ENCODE measurements around the gene DDX10. TPM values are rescaled to one million over a fixed set of nuclear protein-coding genes. Genes with fewer than 3 reads are reported as not detected.

Gene DDX10
- total and polyA plus RNA-seq, 9 of the 15 experiments (the other 6 are each of a cell fraction or from before 2014, with no cell fraction given) = 33.9 to 94.6 (median 50.7) TPM

- TF ChIP-seq ZBTB11 (CRISPR knock-in tag; IDR thresholded peaks at IDR 0.05) = no peak
- no peak for TF ChIP-seq MTF1 (CRISPR knock-in tag; IDR thresholded peaks at IDR 0.05; ENCODE audit: borderline replicate concordance)
- TF ChIP-seq ZNF395 (CRISPR knock-in tag; IDR thresholded peaks at IDR 0.05) = no peak
Observed at GRCh38 chr11:108939135-108939534, 274.3 kb downstream of the DDX10 start (continued).

- Histone ChIP-seq H4K20me1 (replicated peaks; ENCODE audit: control insufficient read depth, insufficient read depth, low read length) (no peaks in the 10 kb centered on the region), H3K79me2 (ENCODE audit: control insufficient read depth, insufficient read depth, low read length) (no peaks in the 10 kb centered on the region), H3K9ac (ENCODE audit: insufficient read depth in 1 of 2, low read depth in 2 of 2, low read length in 2 of 2) (no peak overlapping the region), H3K4me2 (ENCODE audit: insufficient read depth, low read length) (no peak overlapping the region), H3K4me3 (no peak overlapping the region), H3K9me3 (replicated peaks; ENCODE audit: control insufficient read depth, insufficient read depth, low read depth, low read length) (no peaks in the 10 kb centered on the region), H3K27ac (ENCODE audit: extremely low read depth, low read depth, low read length) (no peak overlapping the region), H3K36me3 (ENCODE audit: control insufficient read depth, insufficient read depth, low read length) (peaks cover 18% of the 10 kb centered on the region; the same call in 2 of the 3 replicates), H3K27me3 (ENCODE audit: control insufficient read depth in 2 of 2, insufficient read depth in 2 of 2, low read length in 2 of 2) (no peaks in the 10 kb centered on the region), H3K4me1 (replicated peaks in 1 of 2; ENCODE audit: control insufficient read depth in 2 of 2, insufficient read depth in 2 of 2, low read length in 2 of 2) (peaks cover 0 to 8% of the 10 kb centered on the region in 2 experiments; a peak in 1 of 5 replicates), H3K9me1 (ENCODE audit: control insufficient read depth, insufficient read depth, low read length) (no peaks in the 10 kb centered on the region), H2AFZ (ENCODE audit: low read depth, low read length) (no peak overlapping the region)
- TF ChIP-seq GTF2B (IDR thresholded peaks at IDR 0.05; ENCODE audit: extremely low read depth, insufficient read length) (no peak), MXI1 (IDR thresholded peaks at IDR 0.05; ENCODE audit: low read depth, low read length) (no peak), ZNF75A (CRISPR knock-in tag; IDR thresholded peaks at IDR 0.05) (no peak), ZNF274 (IDR thresholded peaks at IDR 0.05; ENCODE audit: borderline replicate concordance, low read depth, low read length) (no peak)
- DNase-seq (ENCODE audit: extremely low read depth in 1 of 4, low spot score in 3 of 4) = no peak
- in situ Hi-C loops (cut with MboI) (no loop called here), intact Hi-C loops (cut with micrococcal nuclease) (no loop called here)
- CTCF ChIA-PET (ENCODE audit: low intra/inter-chr PET ratio) = no interaction called here
- ATAC-seq = no peak
- POLR2A ChIA-PET = no interaction called here
- 57% methylated on average over 4 of the region's 4 CpGs for WGBS (ENCODE audit: insufficient coverage, low coverage, missing lambda C conversion rate)
- BruUV-seq (replicated peaks) = no TSS peak
- FAIRE-seq = no peak
Observed at GRCh38 chr11:108943853-108944252, 279.0 kb downstream of the DDX10 start.
